Panc1 (cell line): ENCODE measurements around the gene EFNA5. TPM values are rescaled to one million over a fixed set of nuclear protein-coding genes. Genes with fewer than 3 reads are reported as not detected.

Source experiments
- ATAC-seq: fragments of 200-7000 bp; cut with Tn5 transposase; 2 replicates; pipeline ENCODE4 v1.9.1; 2020; ENCODE audit warnings: mild to moderate bottlenecking, moderate library complexity
- BruUV-seq: library from RNA; stranded (reverse); fragments of 400-500 nt; replicated peaks from 2 replicates; lab custom pipeline; 2021; lab: Mats Ljungman, UMichigan
- CTCF ChIA-PET: fragments of 300-600 bp; sonication (Branson Sonifier 250); formaldehyde crosslinking; loops from one replicate; lab custom pipeline; 2022; ENCODE audit warnings: antibody characterized with exemption; lab: Charles Lee
- POLR2A ChIA-PET: fragments of 300-600 bp; sonication (Branson Sonifier 250); formaldehyde crosslinking; loops from one replicate; lab custom pipeline; 2022; ENCODE audit warnings: antibody characterized with exemption; lab: Charles Lee
- DNase-seq: peaks from one replicate; pipeline ENCODE4 v3.0.0-alpha.2; 2010; ENCODE audit warnings: low read depth, low spot score
- H3K27ac ChIP-seq: 2 replicates; pipeline ENCODE4 v1.5.1; 2011; ENCODE audit warnings: mild to moderate bottlenecking, low read length, inconsistent platforms
- H3K27me3 ChIP-seq: fragments of 200-500 bp; sonication (Bioruptor generic); 2 replicates; pipeline ENCODE4 v1.6.0; 2014; ENCODE audit warnings: low read length, inconsistent platforms; ENCODE audit not compliant: control insufficient read depth, insufficient read depth
- H3K36me3 ChIP-seq: fragments of 200-500 bp; sonication (Bioruptor generic); 2 replicates; pipeline ENCODE4 v1.5.1; 2014; ENCODE audit warnings: inconsistent platforms, mild to moderate bottlenecking, low read length, moderate library complexity; ENCODE audit not compliant: control insufficient read depth, insufficient read depth
- H3K4me1 ChIP-seq: 2 replicates; pipeline ENCODE4 v1.5.1; 2011; ENCODE audit warnings: inconsistent platforms, mild to moderate bottlenecking, low read length, moderate library complexity; ENCODE audit not compliant: control insufficient read depth, insufficient read depth
- H3K4me3 ChIP-seq, 2 experiments: 2 replicates each; pipeline ENCODE4 v1.5.1; 2011 to 2012; ENCODE audit warnings: low read depth in 2 of 2, low read length in 2 of 2, mild to moderate bottlenecking in 2 of 2, inconsistent platforms in 1 of 2, moderate library complexity in 1 of 2
- H3K9me3 ChIP-seq: fragments of 200-500 bp; sonication (Bioruptor generic); 2 replicates; pipeline ENCODE4 v1.5.1; 2014; ENCODE audit warnings: low read depth, mild to moderate bottlenecking, inconsistent platforms, low read length, moderate library complexity; ENCODE audit not compliant: control insufficient read depth, insufficient read depth
- POLR2AphosphoS5 ChIP-seq: IDR thresholded peaks from 2 replicates; pipeline ENCODE4 v1.6.1; 2012; ENCODE audit warnings: mild to moderate bottlenecking, low read depth, low read length, moderate library complexity
- SIN3A ChIP-seq: IDR thresholded peaks from 2 replicates; pipeline ENCODE4 v1.6.1; 2012; ENCODE audit warnings: low read depth, mild to moderate bottlenecking, low read length, moderate library complexity, borderline replicate concordance; ENCODE audit not compliant: insufficient read depth
- TCF7L2 ChIP-seq: IDR thresholded peaks from 2 replicates; pipeline ENCODE4 v1.6.1; 2011; ENCODE audit warnings: mild to moderate bottlenecking, low read depth, low read length, inconsistent platforms
- in situ Hi-C: cut with HindIII; loops from 2 replicates; pipeline ENCODE4 v1.10.0; 2016; ENCODE audit warnings: low sequenced_read_pairs, low pct_unique_long_range_greater_than_20kb
- intact Hi-C: fragments of 100-400 bp; cut with micrococcal nuclease; formaldehyde crosslinking; loops from one replicate; pipeline ENCODE4 v1.10.0; 2022; ENCODE audit not compliant: unreplicated experiment
- total RNA-seq: library from RNA; stranded (reverse); gene quantifications from one replicate; pipeline ENCODE4 v1.2.1, GENCODE V29; 2021; ENCODE audit not compliant: unreplicated experiment
- TF ChIP-seq, protein P1 (sequence below): fragments of 450-650 bp; IDR thresholded peaks from 2 replicates; pipeline ENCODE4 v1.5.1; 2017; ENCODE audit warnings: mild to moderate bottlenecking
- TF ChIP-seq, protein P2 (sequence below), 2 experiments: IDR thresholded peaks; 2 replicates each; pipeline ENCODE4 v1.6.1; 2011 to 2012; ENCODE audit warnings: low read depth in 2 of 2, control low read depth in 1 of 2, low read length in 1 of 2, mild to moderate bottlenecking in 1 of 2, moderate library complexity in 1 of 2; ENCODE audit not compliant: insufficient read depth in 1 of 2

Gene EFNA5
- total RNA-seq, 1 experiment from 2014 or later, result 30.5 TPM

DNA sequence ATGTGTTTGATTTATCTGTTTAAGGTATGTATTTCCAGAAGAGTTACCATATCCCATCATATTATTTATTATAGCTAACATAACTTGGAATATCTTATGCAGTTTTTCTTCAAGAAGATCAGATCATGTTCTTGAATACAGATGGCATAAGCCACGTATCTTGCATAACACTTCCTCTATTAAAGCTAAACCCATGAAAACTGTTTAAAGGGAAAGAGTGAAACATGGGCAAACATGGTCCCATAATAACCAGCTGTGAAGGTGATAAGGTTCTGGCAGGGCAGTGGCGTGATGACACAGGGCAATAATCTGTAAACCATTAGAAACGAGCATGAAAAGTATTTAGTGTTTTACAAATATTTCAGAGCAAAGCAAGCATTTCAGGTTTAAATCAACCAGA is 34.2 kb downstream of the EFNA5 start:
- POLR2A ChIA-PET, result no interaction called here
- H3K27me3 ChIP-seq, result no peaks in the 10 kb centered on the region
- H3K27ac ChIP-seq, result no peak overlapping the region
- no TSS peak for BruUV-seq
- ATAC-seq (no peak), DNase-seq (no peak)
- TF ChIP-seq, protein P1, sequence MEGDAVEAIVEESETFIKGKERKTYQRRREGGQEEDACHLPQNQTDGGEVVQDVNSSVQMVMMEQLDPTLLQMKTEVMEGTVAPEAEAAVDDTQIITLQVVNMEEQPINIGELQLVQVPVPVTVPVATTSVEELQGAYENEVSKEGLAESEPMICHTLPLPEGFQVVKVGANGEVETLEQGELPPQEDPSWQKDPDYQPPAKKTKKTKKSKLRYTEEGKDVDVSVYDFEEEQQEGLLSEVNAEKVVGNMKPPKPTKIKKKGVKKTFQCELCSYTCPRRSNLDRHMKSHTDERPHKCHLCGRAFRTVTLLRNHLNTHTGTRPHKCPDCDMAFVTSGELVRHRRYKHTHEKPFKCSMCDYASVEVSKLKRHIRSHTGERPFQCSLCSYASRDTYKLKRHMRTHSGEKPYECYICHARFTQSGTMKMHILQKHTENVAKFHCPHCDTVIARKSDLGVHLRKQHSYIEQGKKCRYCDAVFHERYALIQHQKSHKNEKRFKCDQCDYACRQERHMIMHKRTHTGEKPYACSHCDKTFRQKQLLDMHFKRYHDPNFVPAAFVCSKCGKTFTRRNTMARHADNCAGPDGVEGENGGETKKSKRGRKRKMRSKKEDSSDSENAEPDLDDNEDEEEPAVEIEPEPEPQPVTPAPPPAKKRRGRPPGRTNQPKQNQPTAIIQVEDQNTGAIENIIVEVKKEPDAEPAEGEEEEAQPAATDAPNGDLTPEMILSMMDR, result no peak
- TF ChIP-seq SIN3A (no peak), POLR2AphosphoS5 (no peak)
- TF ChIP-seq, protein P2, sequence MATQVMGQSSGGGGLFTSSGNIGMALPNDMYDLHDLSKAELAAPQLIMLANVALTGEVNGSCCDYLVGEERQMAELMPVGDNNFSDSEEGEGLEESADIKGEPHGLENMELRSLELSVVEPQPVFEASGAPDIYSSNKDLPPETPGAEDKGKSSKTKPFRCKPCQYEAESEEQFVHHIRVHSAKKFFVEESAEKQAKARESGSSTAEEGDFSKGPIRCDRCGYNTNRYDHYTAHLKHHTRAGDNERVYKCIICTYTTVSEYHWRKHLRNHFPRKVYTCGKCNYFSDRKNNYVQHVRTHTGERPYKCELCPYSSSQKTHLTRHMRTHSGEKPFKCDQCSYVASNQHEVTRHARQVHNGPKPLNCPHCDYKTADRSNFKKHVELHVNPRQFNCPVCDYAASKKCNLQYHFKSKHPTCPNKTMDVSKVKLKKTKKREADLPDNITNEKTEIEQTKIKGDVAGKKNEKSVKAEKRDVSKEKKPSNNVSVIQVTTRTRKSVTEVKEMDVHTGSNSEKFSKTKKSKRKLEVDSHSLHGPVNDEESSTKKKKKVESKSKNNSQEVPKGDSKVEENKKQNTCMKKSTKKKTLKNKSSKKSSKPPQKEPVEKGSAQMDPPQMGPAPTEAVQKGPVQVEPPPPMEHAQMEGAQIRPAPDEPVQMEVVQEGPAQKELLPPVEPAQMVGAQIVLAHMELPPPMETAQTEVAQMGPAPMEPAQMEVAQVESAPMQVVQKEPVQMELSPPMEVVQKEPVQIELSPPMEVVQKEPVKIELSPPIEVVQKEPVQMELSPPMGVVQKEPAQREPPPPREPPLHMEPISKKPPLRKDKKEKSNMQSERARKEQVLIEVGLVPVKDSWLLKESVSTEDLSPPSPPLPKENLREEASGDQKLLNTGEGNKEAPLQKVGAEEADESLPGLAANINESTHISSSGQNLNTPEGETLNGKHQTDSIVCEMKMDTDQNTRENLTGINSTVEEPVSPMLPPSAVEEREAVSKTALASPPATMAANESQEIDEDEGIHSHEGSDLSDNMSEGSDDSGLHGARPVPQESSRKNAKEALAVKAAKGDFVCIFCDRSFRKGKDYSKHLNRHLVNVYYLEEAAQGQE (IDR thresholded peaks at IDR 0.05; ENCODE audit: insufficient read depth in 1 of 2, low read depth in 2 of 2, low read length in 1 of 2), result no peak
- H3K4me3 ChIP-seq, result no peak overlapping the region
- CTCF ChIA-PET, result no interaction called here
- in situ Hi-C loops (no loop called here), intact Hi-C loops (no loop called here)
- no peaks in the 10 kb centered on the region for H3K36me3 ChIP-seq
- no peaks in the 10 kb centered on the region for H3K4me1 ChIP-seq
- H3K9me3 ChIP-seq, result no peaks in the 10 kb centered on the region

DNA sequence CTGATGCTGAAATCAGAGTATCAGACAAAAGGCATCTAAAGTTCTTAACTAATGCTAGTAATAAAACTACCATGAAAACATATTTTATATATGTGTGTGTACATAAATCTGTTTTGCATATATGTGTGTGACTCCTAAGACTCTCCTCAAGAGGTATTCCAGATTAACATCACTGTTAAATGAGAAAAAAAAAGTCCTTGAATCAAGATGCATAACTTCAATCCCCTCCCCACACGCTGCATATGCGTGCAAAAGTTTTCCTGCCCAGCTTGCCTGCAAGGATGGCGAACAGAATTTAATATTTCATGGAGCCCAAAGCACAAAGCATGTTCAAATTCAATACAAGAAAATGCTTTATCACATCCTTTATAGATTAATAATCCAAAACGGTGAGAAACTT is 34.7 kb downstream of the EFNA5 start:
- ATAC-seq, result no peak
- TF ChIP-seq POLR2AphosphoS5 (no peak), SIN3A (no peak), TCF7L2 (no peak)
- TF ChIP-seq, protein P2 (IDR thresholded peaks at IDR 0.05; ENCODE audit: insufficient read depth in 1 of 2, low read depth in 2 of 2, low read length in 1 of 2), result no peak
- TF ChIP-seq, protein P1, result no peak
- Histone ChIP-seq H3K27me3 (no peaks in the 10 kb centered on the region), H3K4me1 (no peaks in the 10 kb centered on the region), H3K9me3 (no peaks in the 10 kb centered on the region), H3K27ac (no peak overlapping the region), H3K36me3 (no peaks in the 10 kb centered on the region), H3K4me3 (no peak overlapping the region)
- no TSS peak for BruUV-seq
- in situ Hi-C loops (no loop called here), intact Hi-C loops (no loop called here)
- ChIA-PET CTCF (no interaction called here), POLR2A (interaction anchor here (0.6 kb wide), 1 partner anchor 35 kb away, joined by 4 read pairs; no protein-coding TSS in a partner anchor)
- DNase-seq, result no peak
